NOMO-1 treated with DMSO at 0.1 percent for 48 hours (cell line): ENCODE data around the gene CLCN2.

Source experiments
- DNase-seq: peaks from one replicate; lab custom pipeline; 2025; ENCODE audit not compliant: unreplicated experiment; lab: John Stamatoyannopoulos, UW

The CLCN2 gene

GRCh38 chr3:184381261-184382224 is 20.1 kb upstream of the CLCN2 start:
- peak; percentile 50 for DNase-seq

- DNase-seq = no peak
Observed at GRCh38 chr3:184380627-184381260, 19.3 kb upstream of the CLCN2 start.

DNA sequence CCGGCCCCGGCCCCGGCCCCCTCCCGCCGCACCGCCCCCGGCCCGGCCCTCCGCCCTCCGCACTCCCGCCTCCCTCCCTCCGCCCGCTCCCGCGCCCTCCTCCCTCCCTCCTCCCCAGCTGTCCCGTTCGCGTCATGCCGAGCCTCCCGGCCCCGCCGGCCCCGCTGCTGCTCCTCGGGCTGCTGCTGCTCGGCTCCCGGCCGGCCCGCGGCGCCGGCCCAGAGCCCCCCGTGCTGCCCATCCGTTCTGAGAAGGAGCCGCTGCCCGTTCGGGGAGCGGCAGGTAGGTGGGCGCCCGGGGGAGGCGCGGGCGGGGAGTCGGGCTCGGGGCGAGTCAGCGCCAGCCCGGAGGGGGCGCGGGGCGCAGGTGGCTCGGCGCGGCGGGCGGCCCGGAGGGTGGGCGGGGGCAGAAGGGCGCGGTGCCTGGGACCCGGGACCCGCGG is 18.8 kb upstream of the CLCN2 start:
- DNase-seq = no peak

- no peak for DNase-seq
Observed at GRCh38 chr3:184379358-184380184, 18.2 kb upstream of the CLCN2 start, which contains the start of gene CHRD. CHRD (plus strand) TSS chr3:184380054; CDS start chr3:184380319, 265 bp downstream.

DNA sequence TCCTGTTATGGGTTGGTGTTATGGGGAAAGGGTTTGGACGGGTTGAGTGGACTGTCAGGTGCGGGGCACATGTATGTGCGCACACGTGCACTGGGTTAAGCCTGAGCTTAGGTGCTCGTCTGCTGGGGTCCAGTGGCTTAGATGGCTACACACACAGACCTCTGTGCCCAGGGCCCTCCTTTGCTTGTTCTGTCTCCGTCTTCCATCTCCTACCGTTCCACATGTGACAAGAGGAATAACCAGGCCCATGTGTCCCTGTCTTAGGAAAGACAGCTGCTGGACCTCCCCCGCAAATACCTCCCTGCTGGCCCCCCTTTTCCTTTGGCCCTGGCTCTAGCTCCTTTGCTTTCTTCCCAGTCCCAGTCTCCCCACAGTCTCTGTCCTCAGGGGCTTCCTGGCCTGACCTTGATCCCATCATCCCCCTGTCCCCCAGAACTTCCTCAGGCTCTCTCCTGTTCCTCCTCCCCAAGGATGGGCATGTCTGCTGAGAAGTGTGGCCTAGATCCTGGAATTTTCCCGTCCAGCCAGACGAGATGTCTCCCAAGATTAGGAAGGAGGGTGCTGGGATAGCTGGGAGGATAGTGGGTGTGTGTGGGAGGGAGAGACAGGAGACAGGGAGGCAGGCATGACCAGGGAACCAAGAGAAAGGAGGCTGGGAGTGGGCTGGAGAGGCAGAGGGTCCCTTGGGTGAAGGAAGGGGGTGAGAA is 17.4 kb upstream of the CLCN2 start:
- DNase-seq = no peak

GRCh38 chr3:184377882-184378445 is 16.6 kb upstream of the CLCN2 start, which contains the start of gene THPO:
THPO (minus strand) TSS chr3:184378207; CDS start chr3:184376259, 1,948 bp downstream.
- DNase-seq = no peak

GRCh38 chr3:184377374-184377773 is 16.0 kb upstream of the CLCN2 start:
- DNase-seq = no peak

DNA sequence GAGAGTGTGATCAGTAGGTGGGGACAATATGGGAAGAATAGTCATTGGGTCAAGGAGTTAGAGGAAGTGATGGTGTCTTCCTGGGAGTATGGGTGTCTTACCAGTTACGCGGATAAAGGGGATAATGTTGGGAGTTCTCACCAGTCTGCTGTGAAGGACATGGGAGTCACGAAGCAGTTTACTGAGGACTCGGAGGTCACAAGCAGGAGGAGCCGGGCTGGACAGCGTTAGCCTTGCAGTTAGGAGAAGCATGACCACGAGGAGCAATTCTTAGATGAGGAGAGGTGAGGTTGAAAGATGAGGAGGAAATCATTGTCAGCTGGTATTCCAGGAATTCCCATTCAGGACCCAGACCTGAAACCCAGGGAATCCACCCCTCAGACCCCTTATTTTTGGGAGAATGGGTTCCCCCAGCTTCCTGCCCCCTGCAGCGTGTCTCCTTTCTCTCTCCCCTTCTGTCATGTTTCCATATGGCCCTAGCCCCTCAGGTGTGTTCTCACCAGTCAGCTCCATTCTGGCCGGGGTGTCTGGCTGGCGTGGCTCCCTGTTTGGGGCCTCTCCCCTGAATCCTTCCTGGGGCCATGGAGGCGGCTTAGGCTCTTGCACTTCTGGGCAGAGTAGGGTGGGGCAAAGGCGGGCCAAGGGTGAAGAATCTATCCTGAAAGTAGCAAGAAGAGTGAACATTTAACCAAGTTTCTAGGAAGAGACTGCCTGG is 14.5 kb upstream of the CLCN2 start:
- DNase-seq = no peak

DNA sequence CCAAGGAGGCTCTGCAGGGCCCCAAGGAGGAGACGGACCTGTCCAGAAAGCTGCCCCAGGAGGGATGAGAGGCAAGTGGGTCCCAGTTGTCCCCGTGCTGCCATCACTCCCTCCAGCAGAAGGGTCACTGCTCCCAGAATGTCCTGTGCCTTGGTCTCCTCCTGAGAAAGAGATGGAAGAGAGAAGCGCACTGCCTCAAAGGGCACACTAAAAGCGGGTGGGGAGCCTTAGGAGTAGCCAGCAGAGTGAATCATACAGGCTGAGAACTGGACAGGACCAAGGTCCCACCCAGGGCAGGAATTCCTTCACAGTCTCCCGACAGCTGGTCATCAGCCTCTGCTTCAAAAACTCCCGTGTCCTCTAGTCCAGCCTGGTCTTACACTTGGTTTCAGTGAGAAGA is 12.0 kb upstream of the CLCN2 start:
- no peak for DNase-seq

DNA sequence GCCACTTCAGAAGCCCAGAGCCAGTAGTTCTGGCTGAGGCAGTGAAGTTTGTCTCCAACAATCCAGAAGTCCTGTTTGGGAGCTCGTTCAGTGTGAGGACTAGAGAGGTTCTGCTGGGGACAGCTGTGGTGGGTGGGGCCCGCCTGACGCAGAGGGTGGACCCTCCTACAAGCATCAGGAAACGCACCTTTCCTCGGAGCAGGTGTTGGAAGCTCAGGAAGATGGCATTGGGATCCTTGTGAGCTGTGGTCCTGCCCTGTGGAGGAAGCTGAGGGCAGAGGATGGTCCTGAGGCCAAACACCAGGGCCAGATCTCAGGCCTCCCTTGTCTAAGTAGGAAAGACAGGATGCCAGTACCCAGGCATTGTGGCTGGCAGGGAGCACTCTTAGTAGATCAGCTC is 11.5 kb upstream of the CLCN2 start:
- DNase-seq = no peak

- DNase-seq = no peak
Observed at GRCh38 chr3:184372296-184372821, 11.0 kb upstream of the CLCN2 start.

GRCh38 chr3:184371570-184372018 is 10.2 kb upstream of the CLCN2 start:
- DNase-seq = peak; percentile 89

- no peak for DNase-seq
Observed at GRCh38 chr3:184368586-184369183, 7.3 kb upstream of the CLCN2 start.

- DNase-seq = no peak
Observed at GRCh38 chr3:184368116-184368515, 6.7 kb upstream of the CLCN2 start.

GRCh38 chr3:184366619-184367289 is 5.3 kb upstream of the CLCN2 start:
- DNase-seq = no peak

DNA sequence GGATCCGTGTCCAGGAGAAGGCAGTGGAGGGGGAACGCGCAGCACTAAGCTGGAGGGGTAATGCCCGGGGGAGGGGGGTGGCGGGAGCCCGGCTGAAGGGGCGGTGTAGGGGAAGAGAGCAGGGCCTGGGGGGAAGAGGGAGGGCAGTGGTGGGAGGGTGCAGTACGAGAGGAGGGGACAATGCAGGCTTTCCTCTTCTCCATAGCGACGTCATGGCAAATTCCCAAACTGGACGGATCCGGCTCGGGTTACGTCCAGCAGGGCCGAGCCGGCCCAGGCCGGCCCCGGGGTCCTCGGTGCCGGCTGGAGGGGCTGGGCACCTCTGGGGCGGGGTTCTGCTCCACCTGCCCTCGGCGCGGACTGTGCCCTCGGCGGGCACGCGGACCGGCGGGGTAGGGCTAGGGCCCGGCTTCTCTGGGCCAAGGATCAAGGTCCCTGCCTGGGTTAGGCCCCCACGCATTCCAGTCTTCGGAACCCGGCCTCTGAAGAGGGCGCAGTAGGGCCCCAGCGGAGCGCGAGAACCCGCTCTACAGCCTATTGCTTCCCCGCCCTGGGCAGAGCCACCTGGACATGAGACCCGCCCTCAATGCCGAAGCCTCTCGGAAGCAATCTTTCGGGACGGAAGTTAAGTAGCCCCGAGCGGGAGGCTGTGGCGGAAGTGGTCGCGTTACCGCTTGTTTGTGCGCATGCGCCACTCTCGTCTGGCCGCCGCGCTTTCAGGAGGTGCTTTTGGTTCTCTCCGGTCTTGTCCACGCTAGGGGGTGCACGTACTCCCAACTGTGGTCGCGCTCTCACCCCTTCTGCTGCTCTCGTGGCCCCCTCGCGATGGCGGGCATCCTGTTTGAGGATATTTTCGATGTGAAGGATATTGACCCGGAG is 1.5 kb upstream of the CLCN2 start:
- peak; percentile 100 for DNase-seq

- peak; percentile 38 for DNase-seq
Observed at GRCh38 chr3:184361932-184362667, 695 bp upstream of the CLCN2 start.
